ENCODE results near the gene SPPL3.
"Not testable (repeated sequence)": the region's sequence is repeated elsewhere in the genome, so short reads cannot be mapped to it uniquely, and the experiment has no call there.

The SPPL3 gene

DNA sequence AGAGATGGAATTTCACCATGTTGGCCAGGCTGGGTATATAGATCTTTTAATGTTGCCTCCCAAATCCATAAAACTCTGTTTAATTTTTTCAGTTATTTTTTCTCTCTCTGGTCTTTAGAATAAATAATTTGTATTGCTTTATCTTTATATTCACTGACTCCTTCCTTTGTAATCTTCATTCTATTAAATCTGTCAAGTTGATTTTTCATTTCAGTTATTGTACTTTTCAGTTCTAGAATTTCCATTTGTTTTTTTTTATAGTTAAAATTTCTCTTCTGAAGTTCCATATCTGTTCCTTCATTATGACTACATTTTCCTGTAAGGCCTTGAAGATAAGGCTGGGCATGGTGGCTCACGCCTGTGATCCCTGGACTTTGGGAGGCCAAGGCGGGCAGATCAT is 13.6 kb upstream of the SPPL3 start:
- no peak for DNase-seq

DNA sequence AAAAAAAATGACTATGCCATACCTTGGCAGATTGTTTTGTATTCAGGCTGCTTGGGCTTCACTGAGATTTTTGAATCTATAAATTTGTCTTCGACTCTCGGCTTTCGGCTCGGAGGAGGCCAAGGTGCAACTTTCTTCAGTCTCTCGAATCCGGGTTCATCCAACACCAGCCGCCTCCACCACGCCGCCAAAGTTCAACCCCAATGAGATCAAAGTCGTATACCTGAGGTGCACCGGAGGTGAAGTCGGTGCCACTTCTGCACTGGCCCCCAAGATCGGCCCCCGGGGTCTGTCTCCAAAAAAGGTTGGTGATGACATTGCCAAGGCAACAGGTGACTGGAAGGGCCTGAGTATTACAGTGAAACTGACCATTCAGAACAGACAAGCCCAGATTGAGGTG is 12.4 kb upstream of the SPPL3 start:
- DNase-seq: no peak

DNA sequence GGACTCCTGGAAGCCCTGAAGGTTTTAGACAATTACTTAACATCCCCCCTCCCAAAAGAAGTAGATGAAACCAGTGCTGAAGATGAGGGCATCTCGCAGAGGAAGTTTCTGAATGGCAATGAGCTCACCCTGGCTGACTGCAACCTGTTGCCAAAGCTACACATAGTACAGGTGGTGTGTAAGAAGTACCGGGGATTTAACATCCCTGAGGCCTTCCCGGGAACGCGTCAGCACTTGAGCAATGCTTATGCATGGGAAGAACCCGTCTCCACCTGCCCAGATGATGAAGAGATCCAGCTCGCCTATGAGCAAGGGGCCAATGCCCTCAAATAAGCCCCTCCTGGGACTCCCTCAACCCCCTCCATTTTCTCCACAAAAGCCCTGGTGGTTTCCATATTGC is 10.6 kb upstream of the SPPL3 start:
- DNase-seq: no peak

DNA sequence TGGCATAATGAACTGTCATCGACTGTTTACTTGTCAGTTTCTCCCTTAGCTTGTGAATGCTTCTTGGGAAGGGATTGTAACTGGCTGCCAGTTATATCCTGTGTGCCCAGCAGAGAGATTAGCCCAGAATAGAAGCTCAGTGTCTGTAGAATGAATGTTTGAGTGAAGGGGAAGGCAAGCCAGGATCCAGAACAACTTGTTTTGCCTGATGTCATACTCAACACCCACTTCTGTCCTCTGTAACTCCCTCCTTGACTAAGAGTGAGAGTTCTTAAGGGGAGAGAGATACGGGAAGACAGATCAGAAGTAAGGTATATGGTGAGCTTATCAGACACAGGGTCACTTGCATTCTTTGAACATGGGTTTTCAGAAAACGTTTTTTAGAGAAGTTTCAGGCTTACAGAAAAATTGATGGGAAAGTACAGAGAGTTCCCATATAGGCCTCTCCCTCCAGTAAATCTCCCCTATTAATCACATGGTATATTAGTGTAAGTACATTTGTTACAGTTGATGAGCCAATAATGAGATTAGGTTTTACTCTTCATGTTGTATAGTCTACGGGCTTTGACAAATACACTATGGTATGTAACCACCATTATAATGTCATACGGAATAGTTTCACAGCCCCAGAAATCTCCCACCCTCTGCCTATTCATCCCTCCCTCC is 5.6 kb upstream of the SPPL3 start:
- no peak for DNase-seq

DNA sequence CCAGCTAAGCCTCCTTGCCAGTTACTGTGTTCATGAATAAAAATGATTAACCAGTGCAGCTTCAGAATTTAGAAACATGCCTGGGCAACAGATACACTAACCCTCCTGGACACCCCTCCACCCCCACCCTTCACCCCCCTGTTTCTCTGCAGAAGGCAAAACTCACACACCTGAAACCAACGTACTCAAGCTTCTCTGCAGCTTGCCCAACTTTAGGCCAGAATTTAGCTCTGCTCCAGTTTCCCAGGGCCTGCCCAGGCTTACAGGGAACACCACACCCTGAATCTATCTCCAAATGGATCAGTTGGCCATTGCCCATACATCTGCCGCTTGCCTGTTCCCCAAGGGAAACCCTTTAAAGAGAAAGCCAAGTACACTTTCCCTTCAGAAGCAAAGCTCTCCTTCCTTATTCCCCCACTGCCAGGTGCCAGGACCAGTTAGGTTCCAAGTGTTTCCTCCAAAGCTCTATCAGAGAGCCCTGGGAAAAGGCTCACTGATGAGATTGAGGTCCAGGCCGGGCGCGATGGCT is 1.8 kb upstream of the SPPL3 start:
- no peak for DNase-seq

DNA sequence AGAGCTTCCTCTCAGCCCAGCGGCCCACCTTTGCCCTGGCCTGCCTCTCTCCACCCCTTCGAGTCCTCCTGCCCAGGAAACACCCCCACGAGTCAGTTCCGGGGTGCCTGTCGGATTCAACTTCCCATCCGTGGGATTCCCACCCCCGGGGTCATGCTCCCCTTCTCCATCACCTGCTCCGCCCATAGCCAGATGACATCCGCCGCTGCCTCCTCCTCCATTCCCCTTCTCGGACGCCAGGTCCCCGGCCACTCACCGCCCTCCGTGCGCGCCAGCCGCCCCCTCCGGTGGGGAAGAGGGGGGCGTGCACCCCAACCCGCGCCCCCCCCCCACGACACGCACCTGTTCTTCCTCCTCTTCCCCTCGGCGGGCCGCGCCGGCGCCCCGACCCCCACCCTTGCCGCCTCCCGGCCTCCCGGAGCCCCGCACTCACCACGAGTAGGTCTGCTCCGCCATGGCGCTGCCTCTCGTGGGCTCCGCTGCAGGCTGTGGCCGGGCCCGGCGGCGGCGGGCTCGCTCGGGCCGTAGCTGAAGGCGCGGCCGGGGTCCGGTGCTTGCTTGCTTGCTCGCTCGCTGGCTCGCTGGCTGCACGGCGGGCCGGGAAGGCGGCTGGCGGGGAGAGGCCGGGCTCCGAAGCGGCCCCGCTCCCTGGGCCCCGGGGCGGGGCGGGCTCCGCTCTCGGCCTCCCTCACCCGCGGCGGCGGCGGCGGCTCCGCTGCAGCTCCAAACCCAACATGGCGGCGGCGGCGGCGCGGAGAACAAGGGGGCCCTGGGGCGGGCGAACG is 554 bp downstream of the SPPL3 start:
- DNase-seq: peak in 1 of 2 donors; percentile 81

DNA sequence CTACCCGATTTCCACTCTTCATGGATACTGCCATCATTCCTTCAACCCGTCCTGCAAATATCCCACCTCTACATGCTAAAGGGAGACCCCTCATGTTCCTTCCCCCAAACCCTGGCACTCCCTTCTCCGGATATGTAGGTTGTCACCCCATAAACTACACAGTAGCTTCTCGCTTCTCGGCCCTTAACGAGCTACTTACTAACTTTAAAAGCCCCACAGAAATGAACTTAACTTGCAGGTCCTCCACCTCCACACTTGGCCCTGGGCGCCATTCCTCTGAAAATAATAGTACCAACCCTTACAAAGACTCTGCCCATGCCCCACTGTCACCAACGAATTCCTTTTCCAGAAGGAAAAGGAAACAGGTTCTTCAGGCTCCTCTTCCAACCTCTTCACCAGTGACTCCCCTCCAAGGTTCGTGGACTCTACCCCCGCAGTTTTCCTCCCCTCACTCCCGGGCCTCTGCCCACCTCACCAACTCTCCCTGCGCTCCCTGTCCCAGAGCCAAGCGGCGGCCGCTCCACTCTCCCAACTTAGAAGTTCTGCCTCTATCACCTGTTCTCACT is 1.2 kb downstream of the SPPL3 start:
- no peak for DNase-seq

DNA sequence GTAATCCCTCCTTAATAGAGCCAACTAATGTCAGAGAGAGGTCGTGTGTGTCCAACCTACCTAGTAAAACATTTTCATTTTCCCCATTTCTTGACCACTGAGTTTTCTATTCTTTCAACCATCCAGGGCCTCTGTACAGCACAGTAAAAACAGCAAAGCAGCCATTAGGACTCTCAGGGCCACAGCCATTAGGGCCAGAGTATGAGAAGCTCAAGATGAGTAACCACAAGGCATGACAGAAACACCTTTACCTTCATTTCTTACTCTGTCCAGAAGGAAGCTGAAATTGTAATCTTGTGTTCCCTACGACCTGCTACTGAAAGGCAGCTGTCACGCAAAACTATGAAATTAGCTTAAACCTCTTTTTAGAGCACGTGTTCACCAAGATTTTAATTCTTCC is 2.3 kb downstream of the SPPL3 start:
- DNase-seq: no peak

DNA sequence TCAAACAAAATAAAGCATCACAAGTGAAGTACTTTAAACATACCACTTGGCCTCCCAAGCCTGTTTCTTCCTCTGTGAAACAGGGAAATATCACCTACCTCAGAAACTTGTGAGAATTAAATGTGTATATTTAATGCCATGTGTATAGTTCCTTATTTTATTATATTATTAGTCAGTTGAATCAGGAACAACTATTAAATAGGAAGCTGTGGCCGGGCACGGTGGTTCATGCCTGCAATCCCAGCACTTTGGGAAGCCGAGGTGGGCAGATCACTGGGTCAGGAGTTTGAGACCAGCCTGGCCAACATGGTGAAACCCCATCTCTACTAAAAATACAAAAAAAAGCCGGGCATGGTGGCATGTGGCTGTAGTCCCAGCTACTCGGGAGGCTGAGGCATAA is 3.1 kb downstream of the SPPL3 start:
- DNase-seq: not testable (repeated sequence)

DNA sequence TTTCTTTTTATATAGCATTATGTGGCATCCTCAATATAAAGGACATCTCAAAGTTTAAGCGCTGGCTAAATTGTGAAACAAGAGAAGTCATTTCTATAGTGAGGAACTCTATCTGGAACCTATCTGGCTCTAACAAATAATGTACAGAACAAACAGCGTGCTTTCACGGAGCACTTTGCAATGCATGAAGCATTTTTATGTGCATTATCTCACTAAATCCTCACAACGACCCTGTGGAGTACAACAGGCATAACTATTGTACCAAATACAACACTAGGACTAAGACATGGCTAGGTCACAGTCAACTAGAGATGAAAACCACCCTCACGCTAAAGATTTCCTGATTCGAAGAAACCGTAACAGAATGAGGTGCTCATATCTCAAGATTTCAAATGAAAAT is 8.6 kb downstream of the SPPL3 start:
- no peak for DNase-seq

DNA sequence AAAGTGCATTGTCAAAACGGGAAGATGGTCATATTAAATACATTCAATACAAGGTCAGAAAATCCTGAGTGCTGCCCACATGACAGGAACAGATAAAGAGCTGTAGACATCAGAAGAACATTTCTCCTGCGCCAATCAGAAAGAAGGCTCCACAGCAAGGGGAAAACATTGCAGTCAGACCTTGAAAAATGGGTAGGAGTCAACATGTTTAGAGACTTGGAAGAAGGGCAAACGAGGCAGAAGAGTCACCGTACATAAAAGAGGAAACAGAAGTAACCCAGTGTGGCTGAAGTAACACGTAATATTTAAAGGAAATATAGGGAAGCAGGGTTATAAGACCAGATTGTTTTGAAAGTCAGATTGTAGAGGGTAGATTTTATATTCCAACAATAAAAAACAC is 11.9 kb downstream of the SPPL3 start:
- DNase-seq: peak in 1 of 2 donors; percentile 70

DNA sequence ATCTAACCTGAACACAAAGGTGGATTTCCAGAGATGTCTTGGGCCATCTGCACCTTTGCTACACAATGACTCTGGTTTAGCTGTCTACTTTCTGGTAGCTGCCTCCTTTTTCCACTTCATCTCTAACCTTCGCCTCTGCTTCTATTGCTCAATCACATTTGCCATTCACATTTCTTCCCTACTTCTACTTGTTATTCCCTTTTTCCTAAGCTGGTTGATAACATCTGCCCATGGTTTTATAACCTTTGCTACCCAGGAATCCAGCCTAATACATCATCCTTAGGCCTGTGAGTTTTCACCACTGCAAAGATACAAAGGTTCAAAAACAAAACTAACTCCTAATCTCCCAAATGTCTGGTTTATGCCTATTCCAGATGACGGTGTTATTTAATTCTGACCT is 13.2 kb downstream of the SPPL3 start:
- DNase-seq: no peak

DNA sequence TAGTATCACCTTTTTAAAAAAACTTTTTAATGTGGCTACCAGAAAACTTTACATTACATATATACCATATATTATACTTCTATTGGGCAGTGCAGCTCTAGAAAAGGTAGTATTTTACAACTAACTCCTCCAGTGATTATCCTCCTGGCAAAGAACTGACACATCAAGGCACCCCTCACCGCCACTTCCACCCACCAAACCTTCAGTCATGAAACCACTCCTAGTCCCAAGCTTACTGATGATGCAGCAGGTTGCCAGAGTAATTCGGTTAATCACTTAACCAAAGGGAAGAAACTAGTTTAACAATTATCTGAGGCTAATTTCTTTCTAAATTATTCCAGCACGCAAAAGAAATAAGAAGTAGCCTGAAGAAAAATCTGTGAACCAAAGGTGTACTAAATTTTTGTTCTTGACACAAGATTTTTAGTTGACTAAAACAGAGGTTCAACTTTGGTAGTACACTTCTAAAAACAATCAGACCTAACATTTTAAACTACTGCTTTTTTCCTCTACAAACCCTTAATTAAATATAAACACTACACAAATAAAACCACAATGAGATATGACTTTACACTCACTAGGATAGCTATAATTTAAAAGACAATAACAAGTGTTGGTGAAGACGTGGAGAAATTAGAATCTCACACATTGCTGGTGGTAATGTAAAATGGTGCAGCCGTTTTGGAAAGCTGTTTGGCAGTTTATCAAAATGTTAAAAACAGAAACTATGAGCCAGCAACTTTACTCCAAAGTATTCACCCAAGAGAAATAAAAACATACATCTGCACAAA is 16.7 kb downstream of the SPPL3 start:
- no peak for DNase-seq

DNA sequence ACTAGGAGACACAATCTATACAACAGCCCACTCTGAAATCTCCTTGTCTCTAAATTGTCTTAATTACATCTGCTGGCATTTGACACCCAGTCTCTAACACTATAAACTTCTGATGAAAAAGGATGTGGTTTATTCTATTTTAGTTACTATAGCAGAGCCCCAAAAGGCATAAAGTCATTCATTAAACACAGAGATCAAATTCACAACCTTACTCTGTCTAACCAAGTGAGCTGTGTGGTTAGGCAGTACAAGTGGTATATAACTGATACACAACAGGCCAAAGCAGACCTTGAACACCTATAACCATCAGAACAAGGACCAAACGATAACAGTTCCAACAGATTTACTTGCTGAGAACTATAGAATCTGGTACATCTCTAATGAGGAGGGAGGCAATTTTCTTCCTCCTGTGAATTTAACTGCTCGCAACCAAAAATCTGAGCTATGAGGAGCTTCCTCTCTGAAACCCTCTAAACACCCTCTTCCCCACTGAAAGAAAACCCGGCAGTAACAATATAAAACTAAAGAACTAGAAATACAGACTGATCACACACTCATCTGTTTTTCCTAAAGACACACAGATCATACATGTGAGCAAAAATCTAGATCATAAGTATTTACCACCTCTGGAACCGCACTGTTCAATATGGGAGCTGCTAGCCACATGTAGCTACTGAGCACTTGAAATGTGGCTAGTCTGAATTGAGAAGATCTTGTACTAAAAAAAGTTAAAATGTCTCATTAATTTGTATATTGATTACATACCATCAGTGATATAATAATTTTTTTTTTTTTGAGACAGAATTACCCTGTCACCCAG is 17.7 kb downstream of the SPPL3 start:
- no peak for DNase-seq

DNA sequence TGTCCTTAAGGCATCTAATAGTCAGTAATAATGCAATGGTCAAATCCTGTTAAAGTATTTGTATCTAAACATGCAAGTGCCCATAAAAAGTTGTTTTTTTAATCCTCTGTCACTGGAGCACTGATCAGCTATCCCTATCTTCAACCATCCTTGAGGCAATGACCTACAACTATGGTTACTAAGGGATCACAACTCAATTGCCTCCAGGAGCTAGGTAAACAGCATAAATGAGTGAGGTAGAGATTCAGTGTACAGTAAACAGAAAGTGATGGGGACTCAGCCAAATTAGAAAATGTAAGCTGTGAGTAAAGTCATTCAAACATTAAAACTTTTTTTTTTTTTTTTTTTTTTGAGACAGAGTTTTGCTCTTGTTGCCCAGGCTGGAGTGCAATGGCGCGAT is 18.6 kb downstream of the SPPL3 start:
- no peak for DNase-seq

DNA sequence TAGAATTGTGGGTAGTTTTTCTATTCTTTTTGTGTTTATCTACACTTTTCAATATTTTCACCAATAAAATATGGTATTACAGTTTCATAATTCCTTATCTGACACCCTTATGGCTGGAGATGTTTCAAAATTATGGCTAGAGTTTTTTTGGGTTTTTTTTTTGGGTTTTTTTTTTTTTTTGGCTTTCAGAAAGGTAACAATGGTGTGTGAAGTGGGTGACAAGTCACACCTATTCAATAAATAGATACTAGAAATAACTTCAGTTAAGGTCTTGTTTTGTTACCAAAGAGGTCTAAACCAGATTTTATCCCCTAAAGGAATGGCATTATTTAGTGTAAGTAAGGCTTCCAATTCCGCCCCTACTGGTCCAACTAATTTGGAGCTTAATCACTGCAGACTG is 19.5 kb downstream of the SPPL3 start:
- DNase-seq: no peak

DNA sequence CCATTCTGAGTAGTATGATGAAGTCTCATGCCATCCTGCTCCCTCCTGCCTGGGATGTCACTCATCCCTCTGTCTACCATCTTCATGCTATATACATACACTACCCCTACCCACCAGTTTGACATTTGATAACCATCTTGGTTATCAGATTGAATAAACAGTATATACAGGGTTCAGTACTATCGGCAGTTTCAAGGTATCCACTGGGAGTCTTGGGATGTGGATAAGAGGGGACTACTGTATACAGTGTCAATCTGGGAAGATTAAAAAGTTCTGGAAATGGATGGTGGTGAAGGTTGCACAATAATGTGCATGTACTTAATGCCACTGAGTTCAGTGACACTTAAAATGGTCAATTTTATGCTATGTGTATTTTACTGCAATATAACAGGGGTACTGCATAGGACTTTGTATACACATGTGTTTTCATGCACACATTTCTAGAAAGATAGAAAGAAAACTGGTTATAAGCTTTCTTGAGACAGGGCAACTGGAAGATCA is 22.1 kb downstream of the SPPL3 start:
- no peak for DNase-seq

DNA sequence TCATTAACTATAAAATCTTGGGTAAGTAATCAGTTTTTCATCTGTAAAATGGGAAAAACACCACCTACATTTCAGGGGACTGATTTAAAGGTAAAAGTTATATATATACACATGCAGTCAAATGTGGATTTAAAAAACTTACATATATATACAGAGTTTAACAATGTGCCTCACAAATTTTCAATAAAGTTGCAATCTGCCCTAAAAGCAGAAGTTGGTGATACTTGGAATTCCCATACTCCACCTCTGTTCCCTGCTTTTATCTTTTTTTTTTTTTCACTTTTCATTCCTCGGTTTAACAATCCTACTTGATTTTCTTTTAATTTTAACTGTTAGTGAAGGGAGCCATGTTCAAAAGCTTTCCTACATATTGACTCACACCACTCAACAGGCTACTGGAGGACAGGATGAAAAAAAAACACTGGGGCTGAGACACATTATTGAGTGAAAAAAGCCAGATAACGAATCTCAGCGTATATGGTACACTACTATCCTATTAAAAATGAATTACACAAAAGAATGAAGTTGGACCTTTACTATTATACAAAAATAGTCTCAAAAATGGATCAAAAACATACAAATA is 24.3 kb downstream of the SPPL3 start:
- DNase-seq: no peak

DNA sequence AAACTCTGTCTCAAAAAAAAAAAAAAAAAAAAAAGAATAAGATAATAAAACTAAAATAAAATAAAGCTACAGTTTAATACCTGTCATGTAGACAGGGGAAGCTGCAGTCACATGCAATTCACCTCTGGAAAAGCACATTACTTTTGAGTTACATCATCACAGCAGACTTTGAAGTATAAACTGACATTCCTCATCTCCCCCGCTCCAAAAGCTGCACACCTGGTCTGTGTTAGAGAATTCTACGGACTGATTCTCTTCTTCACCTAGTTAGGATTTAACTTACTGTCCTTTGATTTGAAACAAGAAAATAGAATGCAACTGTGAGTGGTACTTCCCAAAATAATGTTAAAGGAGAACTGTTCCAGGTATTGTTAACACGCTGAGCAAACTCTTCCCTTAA is 25.1 kb downstream of the SPPL3 start:
- no peak for DNase-seq

DNA sequence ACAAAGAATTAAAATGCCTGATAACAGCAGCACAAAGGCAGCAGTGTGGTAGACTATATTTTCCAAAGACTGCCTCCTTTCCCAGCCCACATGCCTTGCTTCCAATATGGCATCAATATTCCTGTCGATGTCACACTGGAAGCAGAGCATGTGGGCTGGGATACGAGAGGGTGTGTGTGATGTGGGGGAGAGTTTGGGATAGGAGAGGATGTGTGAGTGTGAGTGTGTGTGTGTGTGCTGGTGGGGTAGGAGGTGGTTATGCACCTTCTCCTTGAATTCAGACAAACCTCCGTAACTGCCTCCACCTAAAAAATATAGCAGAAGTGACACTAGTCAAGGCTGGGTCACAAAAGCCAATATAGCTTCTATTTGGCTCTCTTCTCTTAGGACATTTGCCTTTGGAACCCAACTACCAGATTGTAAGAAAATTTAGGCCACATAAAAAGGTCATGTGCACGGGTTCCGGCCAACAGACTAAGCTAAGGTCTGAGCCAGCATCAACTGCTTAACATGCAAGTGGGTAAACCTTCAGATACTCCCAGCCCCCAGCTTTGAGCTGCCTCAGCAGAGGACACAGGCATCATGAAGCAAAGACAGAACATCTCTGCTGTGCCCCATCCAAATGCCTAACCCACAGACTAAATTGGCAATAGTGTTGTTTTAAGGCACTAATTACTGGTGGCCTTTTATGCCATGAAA is 29.5 kb downstream of the SPPL3 start:
- DNase-seq: no peak

DNA sequence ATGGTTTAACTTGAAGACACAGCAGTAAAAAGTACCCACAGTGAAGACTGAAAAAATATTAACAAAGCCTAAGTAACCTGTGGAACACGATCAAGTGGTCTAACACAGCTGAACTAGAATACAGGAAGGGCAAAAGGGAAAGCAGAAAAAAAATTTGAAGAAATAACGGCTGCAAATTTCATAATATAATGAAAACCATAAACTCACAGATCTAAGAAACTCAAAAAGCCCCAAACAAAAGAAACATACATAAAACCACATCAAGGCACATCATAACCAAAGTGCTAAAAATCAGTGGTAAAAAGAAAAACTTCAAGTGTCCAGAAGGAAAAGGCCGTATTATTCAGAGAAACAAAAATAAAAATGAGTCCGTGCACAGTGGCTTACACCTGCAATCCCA is 30.9 kb downstream of the SPPL3 start:
- DNase-seq: no peak

Data from bone marrow (tissue), 2 donors.